NCI-H187 treated with DMSO at 0.1 percent for 48 hours (cell line): ENCODE measurements around the gene EEFSEC.

Source experiments
- DNase-seq: peaks from one replicate; lab custom pipeline; 2025; lab: John Stamatoyannopoulos, UW

The EEFSEC gene

DNA sequence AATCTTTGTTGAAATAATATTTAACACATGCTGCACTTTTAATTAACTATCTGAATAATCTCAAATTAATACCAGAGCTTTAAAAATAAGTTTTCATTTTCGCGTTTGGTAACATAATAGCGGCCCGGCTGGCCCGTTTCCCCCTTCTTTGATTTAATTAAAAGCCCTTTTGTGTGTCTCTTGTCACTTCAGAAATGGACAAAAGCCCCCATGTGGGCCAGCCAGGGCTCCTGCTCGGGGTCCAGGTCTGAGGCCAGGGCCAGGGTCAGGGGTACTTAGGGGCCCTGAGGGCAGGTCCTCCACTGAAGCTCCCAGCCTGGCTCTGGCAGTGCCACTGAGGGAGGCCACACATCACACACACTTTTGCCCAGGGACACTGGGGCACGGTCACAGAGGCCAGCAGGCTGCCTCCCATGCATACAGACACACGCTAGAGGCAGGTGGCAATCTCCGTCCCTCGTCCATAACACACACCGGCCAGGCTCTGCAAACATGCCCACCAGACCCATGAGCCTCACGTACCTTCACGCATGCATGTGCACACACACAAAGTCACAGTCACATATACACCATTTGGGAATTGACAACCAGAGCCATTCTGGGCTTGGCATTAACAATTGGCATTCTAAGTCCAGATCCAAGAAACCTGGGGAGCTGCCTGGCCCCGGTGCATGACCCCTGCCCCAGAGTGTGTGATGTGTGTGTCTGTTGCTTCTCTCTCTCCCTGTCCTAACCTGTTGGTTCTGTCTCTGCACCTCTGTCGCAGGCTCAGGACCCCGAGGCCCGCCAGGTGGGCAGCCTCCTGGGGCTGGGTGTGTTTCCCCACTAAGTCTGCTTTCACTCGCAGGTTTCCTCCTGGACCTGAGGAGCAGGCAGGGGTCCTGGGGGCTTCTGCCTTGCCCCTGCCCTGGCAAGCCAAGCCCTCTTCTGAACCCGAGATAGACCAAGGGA is 274.9 kb downstream of the EEFSEC start:
- DNase-seq, result no peak

DNA sequence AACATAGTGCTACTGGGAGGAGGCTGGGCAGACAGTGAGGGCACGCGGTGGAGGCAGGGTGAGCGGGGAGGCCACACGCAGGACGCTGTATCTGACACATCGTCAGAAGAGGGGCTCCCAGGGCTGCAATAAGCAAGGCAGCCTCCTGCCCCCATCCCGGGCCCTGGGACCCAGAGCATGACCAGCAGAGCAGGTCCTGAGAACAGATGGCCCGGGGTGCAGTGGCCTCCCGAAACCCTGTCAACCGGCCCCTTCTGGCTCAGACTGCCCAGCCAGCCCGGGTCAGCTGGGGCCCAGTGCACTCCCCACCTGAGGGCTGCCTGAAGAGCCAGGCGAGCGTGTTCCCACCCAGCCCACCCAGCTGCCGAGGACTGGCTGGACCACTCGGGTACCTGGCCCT is 276.0 kb downstream of the EEFSEC start:
- no peak for DNase-seq

DNA sequence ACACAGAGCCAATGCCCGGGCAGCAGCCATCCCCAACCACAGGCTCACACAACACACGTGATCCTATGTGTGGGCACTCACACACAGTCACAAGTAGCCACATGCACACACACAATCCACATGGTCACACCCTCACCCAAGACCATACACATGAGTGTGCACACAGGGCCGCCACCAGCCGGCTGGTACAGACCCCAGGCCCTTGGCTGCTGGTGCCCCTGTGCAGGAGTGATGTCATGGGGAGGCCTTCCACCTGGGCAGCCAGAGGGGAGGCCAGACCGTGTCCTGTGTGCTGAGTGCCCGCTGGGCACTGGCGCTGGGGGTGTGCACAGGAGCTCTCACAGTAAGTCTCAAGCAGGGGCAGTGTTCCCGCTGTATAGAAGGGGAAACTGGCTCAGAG is 276.5 kb downstream of the EEFSEC start:
- no peak for DNase-seq

DNA sequence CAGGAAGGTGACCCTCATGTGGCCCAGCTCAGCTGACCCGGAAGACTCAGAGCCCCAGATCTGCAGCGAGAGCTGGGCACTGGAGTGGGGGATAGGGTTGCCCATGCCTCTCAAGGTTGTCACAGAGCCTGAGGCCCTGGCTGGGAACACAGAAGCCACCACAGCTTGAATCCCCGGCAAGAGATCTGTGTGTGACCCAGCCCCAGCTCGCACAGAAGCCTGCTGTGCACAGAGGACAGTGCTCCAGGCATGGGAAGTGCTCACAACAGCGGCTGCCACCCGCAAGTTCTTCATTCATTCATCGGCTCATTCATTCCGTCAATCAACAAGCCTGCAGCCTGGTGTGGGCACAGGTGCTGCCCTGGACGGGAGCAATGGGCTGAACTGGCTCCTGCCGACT is 277.0 kb downstream of the EEFSEC start:
- DNase-seq, result no peak

DNA sequence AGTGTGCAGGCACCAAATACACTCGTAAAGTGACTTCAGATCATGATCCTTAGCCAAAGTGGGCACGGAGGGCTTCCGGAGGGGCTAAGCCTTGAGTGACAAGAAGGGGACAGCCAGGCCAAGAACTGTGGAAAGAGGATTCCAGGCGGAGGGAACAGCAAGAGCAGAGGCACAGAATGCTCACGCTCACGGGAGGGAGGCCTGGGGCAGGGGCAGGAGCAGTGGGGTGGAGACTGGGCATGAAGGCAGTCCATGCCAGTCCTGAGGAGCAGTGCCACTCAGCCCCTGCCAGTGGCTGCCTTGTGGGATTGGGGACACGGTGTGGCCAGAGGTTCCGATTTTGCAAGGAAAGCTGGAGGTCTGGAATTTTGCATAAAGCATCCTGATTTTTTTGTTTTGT is 277.4 kb downstream of the EEFSEC start:
- DNase-seq, result no peak

DNA sequence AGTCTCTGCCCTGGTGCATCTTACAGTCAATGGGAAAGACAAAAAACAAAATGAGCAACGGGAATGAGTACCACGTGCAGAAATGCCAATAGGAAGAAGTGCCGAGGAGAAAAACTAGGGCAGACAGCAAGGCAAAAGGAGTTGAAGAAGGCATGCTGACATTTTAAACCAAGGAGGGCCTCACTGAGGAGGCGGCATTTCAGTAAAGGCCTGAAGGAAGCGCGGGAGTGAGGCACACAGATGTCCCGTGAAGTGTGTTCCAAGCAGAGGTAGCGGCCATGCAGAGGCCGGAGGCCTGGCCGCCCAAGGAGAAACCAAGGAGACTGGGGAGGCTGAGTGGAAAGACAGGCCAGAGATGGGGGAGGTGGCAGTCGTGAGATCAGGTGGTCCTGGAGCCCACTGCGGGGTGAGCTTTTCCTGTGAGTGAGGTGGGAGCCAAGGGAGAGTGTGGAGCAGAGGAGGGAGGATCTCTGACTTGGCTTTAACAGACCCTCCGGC is 278.6 kb downstream of the EEFSEC start:
- DNase-seq, result no peak

DNA sequence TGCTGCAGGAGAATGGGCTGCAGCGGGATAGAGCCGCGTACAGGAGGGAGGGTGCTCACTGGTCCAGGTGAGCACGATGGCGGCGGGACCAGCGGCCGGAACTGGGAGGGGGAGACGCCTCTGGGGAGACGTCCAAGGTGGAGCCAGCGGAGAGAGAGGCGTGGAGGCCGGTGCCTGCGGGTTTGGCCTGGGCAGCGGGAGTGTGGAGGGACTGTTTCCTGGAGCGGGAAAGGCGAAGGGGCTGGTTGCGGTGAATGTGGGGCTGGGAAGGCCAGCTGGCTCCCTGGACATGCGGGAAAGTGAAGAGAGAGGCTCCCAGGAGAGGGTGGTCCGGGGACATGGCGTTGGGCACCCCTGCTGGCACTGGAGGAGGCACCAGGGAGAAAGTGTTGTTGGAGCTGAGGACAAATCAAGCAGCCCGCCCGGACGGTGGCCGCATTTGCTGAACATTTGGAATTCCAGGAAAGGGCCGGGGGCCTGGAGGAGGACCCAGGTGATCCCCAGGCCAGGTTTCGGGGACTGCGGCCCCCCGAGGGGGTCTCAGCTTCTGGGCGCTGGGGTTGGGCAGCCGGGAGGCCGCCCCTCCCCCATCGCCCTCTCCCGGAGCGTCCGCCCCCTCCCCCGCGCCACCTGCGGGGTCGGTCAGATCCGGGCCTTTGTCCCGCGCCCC is 279.2 kb downstream of the EEFSEC start:
- no peak for DNase-seq

DNA sequence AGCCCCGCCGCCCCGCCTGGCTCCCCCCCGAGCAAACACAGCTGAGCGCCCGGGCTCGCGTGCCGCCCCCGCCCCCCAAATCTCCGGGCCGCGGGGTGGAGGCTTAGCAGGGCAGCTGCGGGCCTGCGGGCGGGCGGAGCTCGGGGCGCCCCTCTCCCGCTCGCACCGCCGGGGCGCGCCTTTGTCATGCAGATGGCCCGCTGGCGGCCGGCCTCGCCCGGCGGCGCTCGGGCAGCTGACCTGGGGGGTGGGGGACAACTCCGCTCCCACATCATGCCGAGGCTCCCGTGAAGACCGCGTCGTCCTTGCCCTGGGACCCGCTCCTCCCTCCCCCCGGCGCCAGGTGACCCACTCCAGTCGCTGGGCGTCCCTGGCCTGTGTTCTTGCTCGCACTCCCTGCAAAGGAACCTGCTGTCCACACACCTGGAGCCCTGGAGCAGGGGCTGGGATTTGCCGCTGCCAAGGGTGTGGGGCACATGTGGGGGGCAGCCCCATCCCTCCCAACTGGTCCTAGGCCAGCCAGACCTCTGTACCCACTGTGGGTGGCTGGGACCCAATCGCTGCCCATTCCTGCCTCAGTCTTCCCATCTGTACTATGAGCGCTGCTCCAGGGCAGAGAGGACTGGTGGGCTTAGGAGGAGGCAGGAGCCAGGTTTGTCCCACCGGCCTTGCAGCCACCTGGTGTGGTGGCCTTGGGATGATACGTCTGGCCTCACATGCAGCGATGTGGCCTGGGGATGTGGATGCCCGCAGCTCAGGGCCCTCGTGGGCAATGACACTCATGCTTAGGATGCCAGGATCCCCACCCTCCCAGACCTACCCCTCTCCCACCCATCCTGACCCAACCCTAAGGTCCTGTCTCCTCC is 279.9 kb downstream of the EEFSEC start:
- DNase-seq, result no peak

DNA sequence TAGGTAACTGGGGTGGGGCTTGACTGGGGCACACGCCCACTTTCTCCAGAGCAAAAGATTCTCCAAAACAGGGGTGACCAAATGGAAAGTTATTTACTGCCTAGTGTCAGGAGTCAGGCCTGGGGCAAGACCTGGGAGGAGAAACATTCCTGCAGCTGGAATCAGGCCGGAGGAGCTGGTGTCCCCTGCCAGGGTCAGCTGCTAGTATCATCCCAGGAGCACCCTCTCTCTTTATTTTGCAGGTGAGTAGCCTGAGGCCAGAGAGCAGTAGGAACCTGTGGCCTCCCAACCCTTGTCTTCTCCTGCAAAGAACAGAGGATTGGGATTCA is 280.5 kb downstream of the EEFSEC start:
- DNase-seq, result no peak

DNA sequence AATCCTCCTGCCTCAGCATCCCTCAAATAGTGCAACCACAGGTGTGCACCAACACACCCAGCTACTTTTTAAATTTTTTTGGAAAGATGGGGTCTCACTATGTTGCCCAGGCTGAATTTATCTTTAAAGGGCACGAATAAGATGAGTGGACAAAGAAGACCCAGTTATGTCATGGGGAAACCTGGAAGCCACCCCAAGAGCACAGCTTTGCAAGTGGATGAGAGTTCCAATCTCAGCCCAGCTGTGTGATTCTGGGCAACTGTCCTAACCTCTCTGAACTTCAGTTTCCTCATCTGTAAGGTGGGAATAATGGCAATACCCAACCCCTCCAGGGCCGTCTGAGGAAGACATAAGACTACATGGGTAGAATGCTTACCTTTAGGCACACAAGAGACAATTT is 281.2 kb downstream of the EEFSEC start:
- no peak for DNase-seq

DNA sequence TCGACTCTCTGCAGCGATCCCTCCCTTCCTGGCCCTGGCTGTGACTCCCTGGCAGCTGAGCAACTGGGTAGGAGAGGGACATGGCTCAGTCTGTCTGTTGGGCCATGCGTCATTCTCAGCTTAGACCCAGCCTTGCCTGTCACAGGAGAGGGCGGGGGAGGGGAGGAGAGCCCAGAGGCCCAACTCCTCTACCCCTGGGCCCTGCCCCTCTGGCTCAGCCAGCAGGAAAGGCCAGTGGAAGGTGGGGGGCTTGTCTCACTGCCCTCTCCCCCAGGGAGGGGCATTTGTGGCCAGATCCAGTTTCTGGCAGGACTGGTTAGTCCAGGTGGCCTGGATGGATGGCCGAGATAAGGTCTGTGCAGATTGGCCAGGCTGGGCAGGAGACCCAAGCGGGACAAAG is 281.8 kb downstream of the EEFSEC start:
- DNase-seq, result no peak

DNA sequence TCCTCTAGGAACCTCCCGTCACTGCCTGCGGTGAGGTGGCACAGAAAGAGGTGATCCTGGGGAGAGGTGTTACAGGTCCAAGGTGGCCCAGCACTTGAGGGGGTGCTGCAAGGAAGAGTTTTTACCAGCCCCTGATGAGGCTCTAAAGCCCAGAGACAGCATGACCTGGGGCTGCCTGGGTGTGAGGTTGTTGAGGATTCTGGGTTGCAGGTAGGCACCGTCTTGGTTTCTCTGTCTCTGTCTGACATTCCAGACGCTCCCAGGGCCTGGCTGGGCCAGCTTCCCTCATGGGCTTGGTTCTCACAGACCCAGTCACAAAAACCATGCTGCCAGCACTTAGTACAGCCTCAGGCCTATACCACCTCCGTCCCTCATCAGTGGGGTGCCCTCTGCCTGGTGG is 282.3 kb downstream of the EEFSEC start:
- no peak for DNase-seq

DNA sequence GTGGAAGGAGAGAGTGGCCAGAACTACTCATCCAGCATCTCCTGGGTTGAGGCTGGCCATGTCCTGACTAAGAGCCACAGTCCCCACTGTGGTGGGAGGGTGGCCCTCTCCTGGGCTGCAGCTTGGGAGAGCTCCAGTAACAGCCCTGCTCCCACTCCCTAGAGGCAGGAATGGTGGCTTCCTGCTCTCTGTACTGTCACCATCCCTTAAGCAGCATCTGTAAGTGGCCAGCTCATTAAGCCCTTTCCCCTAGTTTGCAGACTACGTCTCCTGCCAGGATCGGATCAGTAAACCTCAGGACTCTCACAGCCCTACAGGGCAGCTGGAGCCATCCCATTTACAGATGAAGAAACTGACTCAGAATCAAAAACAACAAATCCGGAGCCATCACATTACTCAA is 282.9 kb downstream of the EEFSEC start:
- no peak for DNase-seq

DNA sequence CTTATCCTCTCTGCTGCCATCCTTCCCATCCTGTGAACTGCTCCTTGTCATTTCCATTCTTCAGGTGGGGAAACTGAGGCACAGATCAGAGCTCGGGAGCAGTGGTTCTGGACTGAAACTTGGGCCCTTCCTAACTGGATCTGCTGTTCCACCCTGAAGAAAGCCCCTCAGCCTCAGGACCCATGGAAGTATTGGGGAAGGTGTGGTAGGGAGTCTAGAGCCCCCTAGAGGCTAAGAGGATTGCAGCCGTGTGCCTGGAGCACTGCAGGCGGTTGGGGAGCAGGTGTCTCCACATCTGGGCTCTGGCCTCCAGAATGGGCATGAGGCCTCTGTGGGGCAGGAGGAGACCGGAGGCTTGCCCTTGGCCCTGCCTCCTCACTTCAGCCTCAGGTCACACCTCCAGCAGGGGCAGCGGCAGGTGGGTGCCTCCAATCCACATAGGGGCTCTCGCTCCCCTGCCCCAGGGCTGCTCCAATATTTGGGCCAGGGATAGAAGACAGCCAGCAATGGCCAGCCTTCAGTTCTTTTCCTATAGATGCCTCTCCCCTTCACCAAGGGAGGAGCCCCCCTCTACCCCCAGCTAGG is 285.3 kb downstream of the EEFSEC start:
- no peak for DNase-seq

DNA sequence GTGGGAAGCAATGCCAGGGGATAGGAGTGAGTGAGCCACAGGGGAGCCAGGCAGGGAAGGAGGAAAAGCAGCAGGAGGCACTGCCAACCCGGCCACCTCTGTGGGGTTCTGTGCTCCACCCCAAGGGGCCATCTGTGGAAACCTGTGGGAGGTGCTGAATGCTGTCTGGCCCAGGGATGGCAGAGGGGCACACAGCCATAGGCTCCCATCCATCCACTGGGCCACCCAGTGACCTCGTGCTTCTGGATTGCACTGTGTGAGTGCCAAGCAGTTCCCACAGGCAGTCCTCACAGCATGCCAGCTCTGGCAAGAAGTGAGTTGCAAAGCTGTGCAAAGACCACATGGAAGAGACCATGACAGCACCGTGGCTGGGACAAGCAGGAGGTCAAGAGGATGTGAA is 285.9 kb downstream of the EEFSEC start:
- no peak for DNase-seq

DNA sequence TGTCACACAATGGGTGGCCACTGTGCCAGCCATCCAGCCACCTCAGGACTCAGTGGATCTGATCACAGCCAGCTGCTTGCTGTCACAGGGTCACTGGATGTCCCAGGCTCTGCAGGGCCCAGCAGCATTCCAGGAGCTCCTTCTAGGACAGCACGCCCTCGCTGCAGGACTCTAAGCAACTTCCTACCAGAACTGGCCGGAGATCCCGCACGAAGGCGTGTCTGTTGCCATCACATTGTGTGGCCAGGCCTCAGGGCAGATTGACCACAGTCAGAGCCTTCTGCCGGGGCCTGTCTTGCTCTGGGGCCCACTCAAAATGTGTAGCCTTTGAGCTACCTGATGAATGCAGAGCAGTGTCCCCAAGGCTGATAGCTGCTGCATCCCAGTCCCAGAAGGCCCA is 288.8 kb downstream of the EEFSEC start:
- no peak for DNase-seq

DNA sequence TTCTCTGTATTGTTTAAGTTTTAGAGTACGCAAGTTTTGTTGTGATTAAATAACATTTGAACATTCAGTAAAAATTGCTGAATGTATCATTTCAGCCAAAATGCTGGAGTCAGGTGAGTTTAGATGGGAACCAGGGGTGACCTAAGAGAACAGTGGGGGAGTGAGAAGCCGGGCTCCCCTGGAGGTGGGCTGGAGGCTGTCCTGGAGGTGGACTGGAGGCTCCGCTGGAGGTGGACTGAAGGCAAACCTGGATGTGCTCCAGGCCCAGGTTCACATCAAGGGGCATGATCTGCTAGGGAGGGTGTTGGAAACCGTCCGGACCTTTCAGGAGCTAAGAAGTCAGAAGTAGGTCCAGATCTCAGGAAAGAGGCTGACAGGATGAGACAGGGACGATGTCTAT is 289.7 kb downstream of the EEFSEC start:
- no peak for DNase-seq

DNA sequence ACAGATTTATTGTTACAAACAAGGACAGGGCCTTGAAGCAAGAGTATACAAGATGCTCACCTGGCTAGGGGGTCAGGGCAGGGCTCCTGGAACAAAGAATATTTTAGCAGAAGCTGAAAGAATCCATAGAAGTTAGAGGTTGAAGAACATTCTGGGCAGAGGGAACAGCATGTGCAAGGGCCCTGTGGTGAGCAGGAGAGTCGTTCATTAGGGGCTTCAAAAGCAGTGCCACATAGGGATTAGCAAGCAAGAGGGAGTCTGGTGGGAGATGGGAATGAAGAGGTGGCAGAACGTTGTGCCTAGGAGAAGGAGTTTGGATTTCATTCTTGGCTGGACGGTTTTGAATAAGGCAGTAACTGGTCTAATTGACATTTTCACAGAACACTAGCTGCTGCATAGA is 290.5 kb downstream of the EEFSEC start:
- no peak for DNase-seq

DNA sequence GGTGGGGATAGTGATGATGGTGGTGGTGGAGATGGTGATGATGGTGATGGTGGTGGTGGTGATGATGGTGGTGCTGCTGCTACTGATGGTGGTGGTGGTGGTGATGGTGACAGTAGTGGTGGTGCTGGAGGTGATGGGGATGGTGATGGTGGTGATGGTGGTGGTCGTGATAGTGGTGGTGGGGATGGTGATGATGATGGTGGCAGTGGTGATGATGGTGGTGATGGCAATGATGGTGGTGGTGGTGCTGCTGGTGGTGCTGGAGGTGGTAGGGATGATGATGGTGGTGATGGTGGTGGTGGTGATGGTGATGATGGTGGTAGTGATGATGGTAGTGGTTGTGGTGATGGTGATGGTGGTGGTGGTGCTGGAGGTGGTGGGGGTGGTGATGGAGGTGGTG is 292.1 kb downstream of the EEFSEC start:
- no peak for DNase-seq

DNA sequence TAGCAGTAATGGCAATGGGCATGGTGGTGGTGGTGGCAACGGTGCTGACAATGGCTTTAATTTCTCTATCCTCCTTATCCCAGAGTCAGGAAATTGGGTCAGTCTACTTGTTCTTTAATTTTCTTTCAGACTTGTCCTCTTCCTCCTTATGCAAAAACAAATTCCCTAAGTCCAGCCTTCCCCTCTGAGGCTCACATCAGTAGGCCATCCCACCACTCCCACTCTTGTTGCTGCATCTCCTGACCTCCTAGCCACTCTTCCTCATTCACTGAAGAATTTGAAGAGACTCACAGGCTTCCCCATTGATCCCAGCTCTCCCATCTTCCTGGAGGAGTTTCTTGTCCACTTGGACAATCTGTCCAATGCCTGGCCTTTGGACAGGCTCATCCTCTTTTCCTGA is 293.5 kb downstream of the EEFSEC start:
- DNase-seq, result no peak

DNA sequence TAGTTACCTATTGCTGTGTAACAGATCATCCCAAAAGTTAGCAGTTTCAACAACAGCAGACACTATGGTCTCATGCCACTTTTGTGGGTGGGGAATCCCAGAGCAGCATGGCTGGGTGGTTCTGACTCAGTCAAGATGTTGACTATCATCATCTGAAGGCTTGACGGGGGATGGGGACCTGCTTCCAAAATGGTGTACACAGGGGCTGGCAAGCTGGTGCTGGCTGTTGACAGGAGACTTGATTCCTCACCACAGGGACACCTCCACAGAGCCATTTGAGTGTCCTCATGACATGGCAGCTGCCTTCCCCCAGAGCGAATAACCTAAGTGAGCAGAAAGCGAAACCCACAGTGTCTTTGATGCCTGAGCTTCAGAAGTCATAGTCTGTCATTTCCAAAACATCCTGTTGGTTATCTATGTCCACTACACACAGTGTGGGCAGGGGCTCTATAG is 294.3 kb downstream of the EEFSEC start:
- no peak for DNase-seq

DNA sequence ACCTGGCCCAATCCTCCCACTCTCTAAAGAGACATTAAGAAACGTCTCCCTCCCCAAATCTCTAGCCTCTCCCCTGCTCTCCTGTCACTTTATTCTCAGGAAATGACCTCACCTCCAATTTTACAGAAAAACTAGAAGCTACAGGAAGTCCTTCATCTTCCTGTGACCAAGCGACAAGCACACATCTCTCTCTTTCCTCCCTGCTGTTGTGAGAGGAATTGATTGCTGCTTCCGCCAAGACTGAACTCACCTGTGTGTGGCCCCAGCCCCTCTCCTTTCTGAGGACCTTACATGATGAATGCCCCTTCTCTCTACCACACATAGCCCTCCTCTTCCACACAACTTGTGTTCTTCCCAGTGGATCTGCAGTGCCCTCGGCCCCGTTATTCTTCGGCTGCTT is 295.2 kb downstream of the EEFSEC start:
- no peak for DNase-seq
